HG03442 (cell line): ENCODE data around the gene NT5C1B.
A peak's percentile ranks its signal among the peaks of the same experiment; 100 is the strongest.

Experiments used
- ATAC-seq: cut with Tn5 transposase; IDR thresholded peaks from one replicate; pipeline ENCODE4 v1.9.1; 2021; ENCODE audit warnings: mild to moderate bottlenecking, moderate library complexity; ENCODE audit not compliant: unreplicated experiment

The NT5C1B gene

GRCh38 chr2:18600255-18600613 lies 10.9 kb upstream of the NT5C1B start:
- ATAC-seq: peak; percentile 49

- no peak for ATAC-seq
Measured at GRCh38 chr2:18599509-18600254, 10.3 kb upstream of the NT5C1B start.

GRCh38 chr2:18598848-18599484 lies 9.6 kb upstream of the NT5C1B start:
- no peak for ATAC-seq

GRCh38 chr2:18597618-18598017 lies 8.2 kb upstream of the NT5C1B start:
- ATAC-seq: no peak

GRCh38 chr2:18596993-18597392 lies 7.6 kb upstream of the NT5C1B start:
- no peak for ATAC-seq

DNA sequence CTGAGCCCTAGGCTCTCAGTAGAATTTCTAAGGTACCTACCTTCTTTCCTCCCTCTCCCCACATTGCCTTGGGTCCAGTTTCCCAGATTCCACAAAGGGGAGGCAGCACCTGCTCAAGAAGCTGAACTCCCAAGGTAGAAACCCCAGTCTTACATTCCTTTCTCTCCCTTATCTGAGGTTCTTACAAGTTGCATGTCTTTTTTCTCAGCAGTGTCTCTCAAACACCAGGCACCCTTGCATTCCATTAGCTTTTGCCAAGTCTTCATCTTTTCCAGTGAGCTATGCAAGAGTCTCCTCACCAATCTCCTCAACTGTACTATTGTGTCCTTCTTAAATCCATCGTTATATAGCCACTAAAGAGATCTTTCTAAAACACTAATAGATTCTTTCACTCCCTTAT lies 4.1 kb upstream of the NT5C1B start:
- ATAC-seq: no peak

GRCh38 chr2:18592372-18592771 lies 3.0 kb upstream of the NT5C1B start:
- no peak for ATAC-seq

DNA sequence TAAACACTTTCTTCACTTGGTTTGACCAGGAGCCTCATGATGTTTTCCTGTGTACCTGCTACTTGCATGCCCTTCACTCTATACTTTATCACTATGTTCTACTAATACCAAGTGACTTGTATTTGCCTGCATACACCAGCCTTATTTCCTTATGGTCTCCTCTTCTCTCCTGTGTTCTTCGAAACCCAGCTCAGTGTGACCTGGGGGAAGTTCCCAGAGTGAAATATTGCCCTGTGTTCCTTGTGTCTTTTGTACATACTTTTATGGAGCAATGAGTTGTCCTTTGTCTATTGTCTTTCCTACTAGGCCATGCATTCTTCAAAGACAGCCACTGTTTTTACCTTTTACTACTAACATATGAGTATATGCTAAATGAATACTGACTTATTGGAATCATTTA lies 567 bp downstream of the NT5C1B start:
- ATAC-seq: no peak

DNA sequence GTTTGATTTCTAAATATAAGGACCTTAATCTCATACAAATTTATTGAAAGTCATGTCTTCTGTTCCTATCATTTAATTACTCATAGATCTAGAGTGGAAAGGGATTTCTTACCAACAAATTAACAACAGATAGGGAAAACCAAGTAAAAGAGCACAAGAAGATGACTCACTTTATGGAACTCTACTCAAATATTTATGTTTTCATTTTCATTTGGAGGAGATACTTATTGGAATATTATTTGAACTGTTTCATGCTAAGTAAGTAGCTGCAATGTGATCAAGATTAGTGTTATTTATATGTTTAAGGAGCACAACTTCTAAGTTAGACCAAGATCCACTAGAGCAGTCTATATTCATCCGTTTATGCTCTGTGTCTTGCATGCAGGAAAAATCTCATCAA lies 1.3 kb downstream of the NT5C1B start:
- no peak for ATAC-seq

- no peak for ATAC-seq
Measured at GRCh38 chr2:18585526-18585925, 3.8 kb downstream of the NT5C1B start.

DNA sequence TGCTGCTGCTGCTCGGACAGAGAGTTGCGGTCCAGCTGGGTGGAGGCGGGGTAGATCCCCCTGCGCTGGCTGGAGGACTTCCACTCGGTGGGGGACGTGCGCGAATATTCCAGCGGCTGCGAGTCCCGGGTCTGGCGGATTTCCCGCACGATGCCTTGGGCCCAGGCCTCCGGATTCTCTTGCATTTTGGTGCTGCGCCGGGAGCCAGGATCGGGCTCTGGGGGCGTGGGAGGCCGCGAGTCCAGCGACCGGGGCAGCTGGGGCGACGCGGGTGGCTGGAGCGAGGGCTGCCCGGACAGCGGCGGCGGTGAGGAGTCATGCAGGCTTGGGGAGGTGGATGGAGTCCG lies 4.8 kb downstream of the NT5C1B start:
- ATAC-seq: no peak

DNA sequence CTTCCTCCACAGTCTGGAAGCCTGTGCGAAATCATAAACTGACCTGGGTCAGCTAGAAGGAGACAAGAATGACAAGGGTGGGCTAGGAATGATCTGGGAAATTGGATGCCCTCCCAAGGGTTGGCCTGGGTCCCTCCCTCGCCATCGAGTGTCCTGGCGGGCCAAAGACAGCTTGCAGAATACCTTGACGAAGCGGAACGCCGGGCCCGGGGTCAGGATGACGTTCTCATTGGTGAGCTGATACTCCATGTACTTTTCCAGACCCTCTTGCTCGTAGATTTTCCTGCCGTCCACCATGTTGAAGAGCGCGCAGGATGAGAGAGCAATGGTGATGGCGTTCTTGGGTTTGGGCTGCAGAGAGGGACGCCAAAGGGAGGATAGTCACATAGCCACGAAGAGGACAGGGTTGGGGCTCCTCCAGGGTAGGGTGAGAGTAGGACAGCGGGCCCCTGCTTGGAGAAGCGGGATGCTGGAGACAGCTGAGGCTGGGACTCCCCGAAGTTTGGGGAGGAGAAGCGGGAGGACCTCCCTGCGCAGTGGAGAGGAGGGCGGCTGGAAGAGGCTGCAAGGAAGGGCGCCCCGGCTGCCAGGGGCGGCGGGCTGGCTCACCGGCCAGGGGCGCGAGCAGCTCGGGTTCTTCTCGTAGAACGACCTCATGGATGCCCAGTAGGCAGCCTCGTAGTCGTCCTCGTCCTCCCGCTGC lies 5.3 kb downstream of the NT5C1B start:
- ATAC-seq: no peak

GRCh38 chr2:18580606-18581005 lies 8.8 kb downstream of the NT5C1B start:
- ATAC-seq: no peak

DNA sequence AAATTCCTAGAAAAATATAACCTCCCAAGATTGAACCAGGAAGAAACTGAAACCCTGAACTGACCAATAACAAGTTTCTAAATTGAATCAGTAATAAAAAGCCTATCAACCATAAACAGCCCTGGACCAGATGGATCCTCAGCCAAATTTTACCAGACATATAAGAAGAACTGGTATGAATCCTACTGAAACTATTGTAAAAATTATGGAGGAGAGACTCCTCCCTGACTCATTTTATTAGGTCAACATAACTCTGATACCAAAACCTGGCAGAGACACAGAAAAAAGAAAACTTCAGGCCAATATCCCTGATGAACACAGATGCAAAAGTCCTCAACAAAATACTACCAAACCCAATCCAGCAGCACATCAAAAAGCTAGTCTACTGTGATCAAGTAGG lies 11.3 kb downstream of the NT5C1B start:
- ATAC-seq: no peak

GRCh38 chr2:18566145-18566769 lies 23.1 kb downstream of the NT5C1B start:
- no peak for ATAC-seq

GRCh38 chr2:18560797-18561085 lies 28.6 kb downstream of the NT5C1B start:
- ATAC-seq: no peak

DNA sequence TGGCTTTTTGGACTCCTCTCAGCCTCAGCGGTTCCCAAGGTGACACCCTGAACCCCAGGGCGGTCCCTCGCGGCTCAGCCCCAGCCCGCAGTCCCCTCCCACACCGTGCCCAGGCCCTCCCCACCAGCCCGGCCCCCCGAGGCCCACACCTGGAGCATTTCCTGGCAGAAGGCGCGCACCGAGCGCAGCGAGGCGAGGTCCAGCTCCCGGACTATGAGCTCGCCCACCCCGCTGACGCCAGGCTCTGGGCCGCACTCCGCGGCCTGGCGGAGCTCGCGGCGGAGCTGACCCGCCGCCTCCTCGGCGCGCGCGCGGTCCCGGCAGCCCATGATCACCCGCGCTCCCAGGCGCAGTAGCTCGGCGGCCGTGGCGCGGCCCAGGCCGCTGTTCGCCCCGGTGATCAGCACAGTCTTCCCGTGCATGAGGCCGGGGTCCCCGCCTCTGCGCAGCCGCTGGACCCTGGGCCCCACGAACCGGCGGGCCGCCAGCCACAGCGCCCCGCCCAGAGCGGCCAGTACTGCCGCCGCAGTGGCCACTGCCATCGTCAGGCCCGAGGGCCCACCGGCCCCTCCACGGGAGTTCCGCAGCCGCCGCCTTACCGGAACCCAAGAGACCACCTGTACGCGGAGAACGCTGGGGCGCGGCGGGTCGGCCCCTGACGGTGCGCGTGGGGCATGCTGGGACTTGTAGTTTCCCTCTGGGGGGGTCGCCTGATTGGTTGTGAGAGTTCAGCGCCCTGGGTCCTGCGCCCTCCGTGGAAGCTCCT lies 29.2 kb downstream of the NT5C1B start, which contains the start of gene RDH14:
TSS of gene RDH14 (minus strand) at position 623 of the 766 bp plus-strand sequence. CDS start at position 542, 81 bp downstream.
- peak; percentile 93 for ATAC-seq

DNA sequence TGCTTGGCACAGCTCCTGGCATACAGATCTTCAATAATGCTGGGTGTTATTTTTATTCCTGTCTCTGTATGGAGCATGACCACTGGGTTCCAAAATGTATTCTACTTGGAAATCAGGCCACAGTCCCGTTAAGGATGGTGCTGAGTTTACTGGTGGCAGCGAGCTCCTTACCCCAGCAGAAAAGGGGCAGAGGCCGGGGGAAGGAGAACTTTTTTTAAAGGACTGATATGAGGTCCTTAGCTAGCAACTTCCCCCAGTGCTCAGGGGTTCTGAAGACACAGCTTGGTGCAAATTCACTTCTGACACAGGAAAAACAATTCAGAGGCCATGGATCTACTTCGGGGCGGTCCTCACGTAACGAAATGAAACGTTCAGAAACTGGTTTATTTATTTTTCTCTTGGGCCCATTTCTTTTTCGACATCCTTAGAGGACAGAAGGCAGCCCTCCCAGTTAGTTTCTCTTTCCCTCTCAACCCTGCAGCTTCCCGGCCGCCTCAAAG lies 29.8 kb downstream of the NT5C1B start:
- ATAC-seq: no peak

- ATAC-seq: no peak
Measured at GRCh38 chr2:18558458-18558857, 30.9 kb downstream of the NT5C1B start.

DNA sequence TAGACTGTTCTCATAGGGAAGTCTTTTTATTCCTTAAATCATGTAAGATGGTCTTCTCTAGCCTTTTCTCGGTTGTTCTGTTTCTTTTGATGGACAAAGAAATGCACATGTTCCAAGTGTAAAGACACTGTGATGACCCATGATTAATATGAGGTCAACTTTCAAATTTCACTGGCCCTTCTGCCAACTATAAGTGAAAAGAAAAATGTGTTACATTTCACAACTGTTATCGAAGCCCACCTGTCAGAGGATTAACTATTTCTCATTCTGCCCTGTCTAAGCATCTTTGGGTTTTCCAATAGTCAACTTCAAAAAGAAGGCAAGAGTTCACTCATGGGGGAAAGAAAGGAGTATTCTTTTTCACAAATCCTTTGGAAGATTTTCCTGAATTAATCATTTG lies 32.2 kb downstream of the NT5C1B start:
- ATAC-seq: no peak
